ENCODE measurements around the gene ANKRD17.
A peak's percentile ranks its signal among the peaks of the same experiment; 100 is the strongest.
"Not testable (repeated sequence)": the region's sequence is repeated elsewhere in the genome, so short reads cannot be mapped to it uniquely, and the experiment has no call there.

The ANKRD17 gene

GRCh38 chr4:73258686-73259570 lies at the start of gene ANKRD17:
Gene ANKRD17 (minus strand): TSS chr4:73258798. CDS start chr4:73258668, 130 bp downstream.
- peak; percentile 92 for DNase-seq

- no peak for DNase-seq
These were observed 49.7 kb upstream of the ANKRD17 start for GRCh38 chr4:73308286-73308685.

DNA sequence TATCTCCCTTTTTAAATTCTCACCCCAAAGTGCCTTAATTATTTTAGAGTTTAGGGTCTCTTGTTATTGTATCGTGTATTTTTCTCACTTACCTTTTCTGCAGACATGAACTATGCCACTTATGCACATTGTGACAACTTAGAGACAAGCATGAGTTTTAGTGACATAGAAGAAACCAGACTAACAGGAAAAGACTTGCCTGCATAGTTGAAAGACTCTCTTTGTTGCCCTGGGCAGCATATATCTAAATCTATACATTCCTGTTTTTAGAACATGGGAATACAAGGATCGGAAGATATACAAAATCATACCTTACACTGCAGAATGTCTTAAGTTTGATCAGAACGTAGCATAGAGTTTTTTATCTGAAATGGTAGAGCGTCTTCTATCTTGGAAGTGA lies 45.1 kb upstream of the ANKRD17 start:
- no peak for DNase-seq

GRCh38 chr4:73299548-73300280 lies 41.1 kb upstream of the ANKRD17 start:
- DNase-seq: no peak

DNA sequence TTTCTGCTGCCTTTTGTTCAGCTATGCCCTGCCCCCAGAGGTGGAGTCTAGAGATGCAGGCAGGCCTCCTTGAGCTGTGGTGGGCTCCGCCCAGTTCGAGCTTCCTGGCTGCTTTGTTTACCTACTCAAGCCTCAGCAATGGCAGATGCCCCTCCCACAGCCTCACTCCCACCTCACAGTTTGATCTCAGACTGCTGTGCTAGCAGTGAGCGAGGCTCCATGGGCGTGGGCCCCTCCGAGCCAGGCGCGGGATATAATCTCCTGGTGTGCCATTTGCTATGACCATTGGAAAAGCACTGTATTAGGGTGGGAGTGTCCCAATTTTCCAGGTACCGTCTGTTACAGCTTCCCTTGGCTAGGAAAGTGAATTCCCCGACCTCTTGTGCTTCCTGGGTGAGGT lies 34.1 kb upstream of the ANKRD17 start:
- DNase-seq: not testable (repeated sequence)

GRCh38 chr4:73281982-73282381 lies 23.4 kb upstream of the ANKRD17 start:
- DNase-seq: no peak

DNA sequence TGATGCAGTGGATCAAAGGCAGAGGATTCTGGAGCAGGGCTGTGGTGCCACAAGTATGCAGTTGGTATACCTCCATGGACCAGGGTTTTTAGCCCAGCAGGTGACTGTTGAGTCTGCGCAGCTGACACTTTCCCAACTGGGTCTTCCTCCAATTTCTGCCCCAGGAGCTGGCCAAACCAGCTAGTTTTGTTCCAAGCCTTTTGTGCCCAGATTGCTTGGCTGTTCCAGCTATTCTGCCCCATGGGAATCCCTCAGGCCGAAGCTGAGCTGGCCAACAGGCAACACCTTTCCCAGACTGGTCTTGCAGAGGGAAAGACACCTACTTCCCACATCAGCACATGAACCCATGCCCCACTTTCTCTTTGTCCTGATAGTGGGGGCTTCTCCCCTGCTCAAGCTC lies 22.8 kb upstream of the ANKRD17 start:
- no peak for DNase-seq

DNA sequence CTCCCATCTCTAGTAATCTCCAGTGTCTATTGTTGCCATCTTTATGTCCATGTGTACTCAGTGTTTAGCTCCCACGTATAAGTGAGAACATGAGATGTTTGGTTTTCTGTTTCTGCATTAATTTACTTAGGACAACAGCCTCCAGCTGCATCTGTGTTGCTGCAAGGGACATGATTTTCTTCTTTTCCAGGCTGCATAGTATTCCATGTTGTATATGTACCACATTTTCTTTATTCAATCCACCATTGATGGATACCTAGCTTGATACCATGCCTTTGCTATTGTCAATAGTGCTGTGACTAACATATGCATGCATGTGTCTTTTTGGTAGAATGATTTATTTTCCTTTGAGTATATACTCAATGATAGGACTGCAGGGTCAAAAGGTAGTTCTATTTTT lies 18.6 kb upstream of the ANKRD17 start:
- no peak for DNase-seq

DNA sequence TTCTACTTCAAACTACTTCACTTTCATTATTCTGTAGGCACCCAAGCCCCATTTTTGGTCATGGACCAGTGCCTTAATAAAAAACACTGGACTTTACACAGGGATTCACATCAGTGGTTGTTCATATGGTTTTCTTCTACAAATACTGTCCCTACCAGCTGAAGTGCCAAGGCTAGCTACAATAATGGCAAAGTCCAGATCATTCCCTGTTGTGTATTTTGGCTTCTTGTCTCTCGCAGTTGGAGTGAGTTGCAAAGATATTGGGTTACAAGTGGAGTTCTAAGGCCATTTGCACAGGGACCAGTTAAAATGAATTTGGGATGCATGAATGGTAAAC lies 16.7 kb upstream of the ANKRD17 start:
- no peak for DNase-seq

DNA sequence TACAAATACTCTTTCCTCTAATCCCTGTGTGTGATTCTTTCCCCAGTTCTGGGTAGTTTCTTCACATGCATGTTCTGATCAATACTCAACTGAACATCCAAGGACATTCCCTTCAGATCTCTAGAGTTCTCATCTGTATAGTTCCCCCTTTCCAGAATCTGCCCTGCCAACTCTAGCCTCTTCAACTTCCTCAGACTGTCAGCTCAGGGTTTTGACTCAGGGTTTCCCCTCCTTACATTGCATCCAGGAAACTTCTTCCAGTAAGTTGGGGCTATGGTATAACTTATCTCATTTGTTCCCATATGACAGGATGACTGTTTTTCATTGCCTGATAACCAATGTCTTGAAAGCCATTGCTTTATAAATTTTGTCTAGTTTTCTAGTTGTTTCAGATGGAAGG lies 14.2 kb upstream of the ANKRD17 start:
- DNase-seq: no peak

DNA sequence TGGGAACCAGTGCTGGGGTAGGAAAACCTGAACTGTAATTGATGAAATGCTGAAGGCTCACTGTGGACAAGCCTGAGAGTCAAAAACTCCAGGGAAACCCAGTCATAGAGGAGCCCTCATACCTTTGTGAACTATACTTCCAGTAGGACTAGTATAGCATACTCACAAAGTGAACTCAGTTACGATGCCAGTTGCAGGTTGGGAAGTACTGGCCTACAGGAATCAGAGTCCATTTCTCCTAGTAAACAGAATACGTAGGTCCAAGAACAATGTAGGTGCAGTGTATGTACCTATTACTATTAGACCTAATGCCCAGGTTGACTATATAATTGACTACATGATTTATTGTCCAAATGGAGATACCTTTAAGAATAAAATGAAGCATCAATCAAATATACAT lies 8.5 kb upstream of the ANKRD17 start:
- no peak for DNase-seq

- no peak for DNase-seq
These were observed 1.0 kb upstream of the ANKRD17 start for GRCh38 chr4:73259571-73260090.

- no peak for DNase-seq
These were observed 237 bp downstream of the ANKRD17 start for GRCh38 chr4:73258436-73258685.

DNA sequence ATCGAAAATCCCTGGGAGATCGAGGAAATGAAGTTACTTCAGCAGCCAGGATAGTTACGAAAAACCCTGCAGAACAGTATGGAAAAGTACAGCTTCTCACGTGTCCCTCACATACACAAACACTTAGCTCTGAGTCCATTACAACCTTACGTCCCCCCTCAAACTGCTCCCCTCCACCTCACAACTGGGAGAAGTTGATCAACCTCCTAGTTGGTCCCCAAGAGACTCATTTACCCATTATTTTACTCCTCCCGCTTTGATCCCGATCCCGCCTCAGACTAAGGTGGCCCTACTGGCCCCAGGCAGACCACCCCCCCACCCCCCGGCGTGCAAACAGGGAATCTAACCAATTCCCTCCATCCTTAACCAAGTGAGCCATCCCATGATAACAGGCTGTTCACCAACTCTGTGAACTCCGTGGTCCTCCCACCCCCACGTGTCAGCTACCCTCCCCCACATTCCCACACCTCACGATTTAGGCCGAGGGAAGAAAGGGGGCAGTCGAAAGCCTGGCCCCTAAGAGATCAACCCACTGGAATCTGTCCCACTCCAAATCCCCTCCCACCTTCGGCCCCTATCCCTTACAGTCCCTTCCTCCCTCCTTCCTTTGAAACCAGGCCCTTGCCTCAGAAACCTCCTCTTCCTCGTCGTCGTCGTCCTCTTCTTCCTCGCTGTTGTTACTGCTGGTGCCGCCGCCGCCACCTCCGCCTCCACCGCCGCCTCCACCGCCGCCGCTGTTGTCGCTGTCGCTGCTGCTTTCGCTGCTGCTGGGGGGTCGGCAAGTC lies 755 bp downstream of the ANKRD17 start:
- DNase-seq: peak; percentile 7

- peak; percentile 68 for DNase-seq
These were observed 1.4 kb downstream of the ANKRD17 start for GRCh38 chr4:73257234-73257633.

DNA sequence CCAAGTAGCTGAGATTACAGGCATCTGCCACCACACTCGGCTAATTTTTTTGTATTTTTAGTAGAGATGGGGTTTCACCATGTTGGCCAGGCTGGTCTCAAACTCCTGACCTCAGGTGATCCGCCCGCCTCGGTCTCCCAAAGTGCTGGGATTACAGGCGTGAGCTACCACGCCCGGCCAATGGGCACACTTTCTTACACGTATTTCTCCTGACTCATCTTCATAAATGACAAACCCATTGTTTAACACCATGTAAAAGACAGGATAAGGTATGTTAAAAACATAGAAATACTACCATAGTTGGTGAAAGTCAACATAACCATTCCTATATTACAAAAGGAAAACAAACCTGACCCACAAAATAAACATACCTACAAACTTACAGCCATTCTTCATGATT lies 2.8 kb downstream of the ANKRD17 start:
- not testable (repeated sequence) for DNase-seq

DNA sequence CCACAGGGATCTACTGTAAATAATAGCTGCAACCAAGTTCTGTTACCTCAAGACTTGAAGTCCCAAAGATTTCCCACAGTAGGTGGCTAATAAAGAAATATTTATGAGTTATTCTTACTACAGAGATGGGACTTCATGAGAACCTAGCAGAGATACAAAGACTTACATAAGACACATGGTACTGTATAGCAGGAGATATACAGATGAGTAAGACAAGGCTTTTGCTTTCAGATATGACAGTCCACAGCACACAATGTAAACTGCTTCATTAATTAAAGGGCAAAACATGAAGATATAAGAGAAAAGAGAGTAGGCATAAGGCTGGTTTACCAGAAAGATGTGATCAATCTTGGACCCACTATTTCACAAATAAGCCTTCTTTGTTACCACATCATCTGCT lies 6.6 kb downstream of the ANKRD17 start:
- no peak for DNase-seq

GRCh38 chr4:73251384-73251783 lies 7.2 kb downstream of the ANKRD17 start:
- no peak for DNase-seq

GRCh38 chr4:73250642-73251041 lies 8.0 kb downstream of the ANKRD17 start:
- no peak for DNase-seq

DNA sequence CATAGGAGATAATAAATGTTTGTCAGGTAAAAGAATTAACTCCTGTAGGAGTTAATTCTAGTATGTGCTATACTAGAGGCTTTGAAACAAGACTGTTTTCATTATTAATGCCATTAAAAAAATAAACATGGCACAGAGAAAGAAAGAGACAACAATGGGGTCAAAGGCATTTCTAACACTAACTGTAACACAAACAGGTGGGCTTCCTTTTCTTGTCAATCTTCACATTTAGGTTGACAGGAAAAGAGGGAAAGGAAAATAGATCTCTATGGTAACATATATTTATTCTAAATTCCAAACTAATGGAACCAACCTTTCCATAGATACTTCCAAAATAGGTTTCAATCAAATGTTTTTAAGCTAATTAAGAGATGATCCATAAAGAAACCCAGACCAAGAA lies 9.8 kb downstream of the ANKRD17 start:
- no peak for DNase-seq

- no peak for DNase-seq
These were observed 10.2 kb downstream of the ANKRD17 start for GRCh38 chr4:73248416-73248815.

DNA sequence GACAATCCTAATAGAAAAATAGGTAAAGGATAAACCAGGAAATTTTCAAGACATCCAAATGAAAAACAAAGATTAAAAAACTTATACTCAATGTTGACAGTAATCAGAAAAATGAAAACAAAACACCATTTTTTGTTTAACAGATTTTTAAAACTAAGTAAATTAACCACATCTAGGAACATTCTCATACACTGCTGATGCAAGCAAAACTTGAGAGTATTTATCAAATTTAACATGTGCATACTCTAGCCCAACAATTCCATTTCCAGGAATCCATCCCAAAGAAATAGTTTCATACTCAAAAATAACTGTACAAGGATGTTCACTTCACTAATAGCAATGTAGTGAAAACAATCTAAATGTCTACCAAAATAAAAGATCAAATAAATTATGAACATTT lies 11.5 kb downstream of the ANKRD17 start:
- DNase-seq: no peak

DNA sequence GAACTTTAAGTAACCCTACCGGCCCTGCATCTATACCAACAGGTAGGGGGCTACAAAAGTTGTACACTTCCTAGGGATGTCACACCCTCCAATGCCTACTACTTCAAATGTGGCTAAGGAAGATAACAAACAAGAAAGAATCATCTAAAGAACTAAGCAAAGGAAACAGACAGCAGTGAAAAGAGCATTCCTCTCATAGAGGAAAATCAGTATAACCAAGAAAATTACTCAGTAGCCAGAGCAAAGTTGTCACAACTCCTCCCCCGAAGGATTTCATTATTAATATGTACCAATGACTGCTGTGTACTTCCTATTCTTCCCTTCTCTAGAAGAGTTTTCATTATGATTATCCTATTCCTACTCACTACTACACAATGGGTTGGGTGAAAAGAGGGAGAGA lies 12.6 kb downstream of the ANKRD17 start:
- no peak for DNase-seq

All from stimulated activated CD4-positive, alpha-beta T cell treated with anti-CD3 and anti-CD28 coated beads, Interleukin-4, amount 100 ng/mL, for 24 hours (primary cell).